ENCODE results near the gene FGF19. TPM values are rescaled to one million over a fixed set of nuclear protein-coding genes. Genes with fewer than 3 reads are reported as not detected.

FGF19 gene, protein sequence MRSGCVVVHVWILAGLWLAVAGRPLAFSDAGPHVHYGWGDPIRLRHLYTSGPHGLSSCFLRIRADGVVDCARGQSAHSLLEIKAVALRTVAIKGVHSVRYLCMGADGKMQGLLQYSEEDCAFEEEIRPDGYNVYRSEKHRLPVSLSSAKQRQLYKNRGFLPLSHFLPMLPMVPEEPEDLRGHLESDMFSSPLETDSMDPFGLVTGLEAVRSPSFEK
- under 1 TPM in 1 of 2 experiments, not detected in 1; 0.09 TPM for total RNA-seq

DNA sequence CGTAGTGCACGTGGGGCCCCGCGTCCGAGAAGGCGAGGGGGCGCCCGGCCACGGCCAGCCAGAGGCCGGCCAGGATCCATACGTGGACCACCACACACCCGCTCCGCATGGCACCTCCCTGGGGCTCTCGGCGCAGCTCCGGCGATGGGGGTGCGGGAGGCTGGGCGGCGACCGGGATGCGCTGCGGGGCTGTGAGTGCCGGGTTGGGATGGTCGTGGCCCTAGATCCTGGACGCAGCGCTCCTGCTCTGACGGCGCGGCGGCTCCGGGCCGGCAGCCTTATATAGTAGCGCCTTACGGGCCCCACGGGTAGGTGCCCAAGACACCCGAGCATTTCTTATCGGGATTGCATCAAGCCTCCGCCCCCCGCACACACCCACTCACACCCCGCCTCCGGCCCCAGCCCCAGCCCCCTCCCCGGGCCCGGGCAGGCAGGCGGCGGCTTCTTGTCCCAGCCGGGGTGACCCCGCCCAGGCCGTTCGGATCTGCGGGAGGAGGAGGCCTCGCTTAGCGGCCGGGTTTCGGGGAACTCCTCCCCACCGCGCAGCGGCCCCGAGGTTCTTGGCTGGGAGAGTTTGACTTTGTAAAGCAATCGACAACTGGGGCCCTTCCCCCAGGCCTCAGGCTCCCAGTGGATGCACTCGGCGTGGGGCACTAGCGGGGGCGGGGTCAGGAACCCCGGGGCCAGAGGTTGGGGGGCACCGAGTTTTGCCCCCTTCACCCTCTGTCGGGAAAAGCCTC is at the start of gene FGF19:
Gene FGF19 (minus strand): TSS at position 255 of the 740 bp plus-strand sequence. CDS start 146 bp downstream, at position 109.
- intact Hi-C loops (cut with DNase I, micrococcal nuclease), result loop anchor here (1.0 to 10.0 kb wide), 5 partner anchors 67 to 184 kb away; partner anchors contain the start of gene FGF3 (in 1 of the 2)
- ATAC-seq (no peak), DNase-seq (peak; percentile 30)
- ChIA-PET POLR2A (no interaction called here), CTCF (interaction anchor here (0.6 kb wide), 2 partner anchors 17 to 134 kb away, joined by 3 to 5 read pairs; no protein-coding TSS in a partner anchor)
- Mint-ChIP-seq H3K27ac (no peak within 1 kb of the TSS), H3K4me1 (peaks cover 4% of the 10 kb centered on the region), H3K9me3 (ENCODE audit: low read depth) (no peaks in the 10 kb centered on the region), H3K36me3 (ENCODE audit: low read depth) (no peaks in the 10 kb centered on the region), H3K27me3 (peaks cover 37% of the 10 kb centered on the region), H3K4me3 (no peak within 1 kb of the TSS)

DNA sequence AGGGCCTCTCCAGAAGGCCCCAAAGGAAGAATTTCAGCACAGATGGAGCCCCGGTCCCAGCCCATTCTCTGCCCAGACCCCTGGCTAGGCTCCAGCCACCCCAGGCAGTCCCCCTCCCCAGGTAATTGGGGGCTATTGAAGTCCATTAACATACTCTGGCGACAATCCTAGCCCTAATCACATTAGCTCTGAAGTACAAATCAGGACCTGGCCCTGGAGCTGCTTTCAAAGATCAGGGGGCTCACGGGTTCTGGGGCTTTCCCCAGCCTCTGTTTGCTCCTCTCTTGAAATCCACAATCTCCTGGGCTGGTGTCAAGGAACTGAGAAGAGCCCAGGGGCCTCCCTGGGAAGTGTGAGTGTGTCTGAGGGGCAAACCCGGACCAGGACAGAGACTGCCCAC is 49.1 kb upstream of the FGF19 start:
- Mint-ChIP-seq H3K27ac (no peak overlapping the region), H3K9me3 (ENCODE audit: low read depth) (no peaks in the 10 kb centered on the region), H3K4me1 (no peaks in the 10 kb centered on the region), H3K36me3 (ENCODE audit: low read depth) (no peaks in the 10 kb centered on the region), H3K27me3 (peaks cover 14% of the 10 kb centered on the region), H3K4me3 (no peak overlapping the region)
- intact Hi-C loops (cut with DNase I, micrococcal nuclease), result no loop called here
- DNase-seq (no peak), ATAC-seq (no peak)
- ChIA-PET POLR2A (no interaction called here), CTCF (interaction anchor here (0.6 kb wide), 1 partner anchor 81 kb away, joined by 3 read pairs; no protein-coding TSS in a partner anchor)

DNA sequence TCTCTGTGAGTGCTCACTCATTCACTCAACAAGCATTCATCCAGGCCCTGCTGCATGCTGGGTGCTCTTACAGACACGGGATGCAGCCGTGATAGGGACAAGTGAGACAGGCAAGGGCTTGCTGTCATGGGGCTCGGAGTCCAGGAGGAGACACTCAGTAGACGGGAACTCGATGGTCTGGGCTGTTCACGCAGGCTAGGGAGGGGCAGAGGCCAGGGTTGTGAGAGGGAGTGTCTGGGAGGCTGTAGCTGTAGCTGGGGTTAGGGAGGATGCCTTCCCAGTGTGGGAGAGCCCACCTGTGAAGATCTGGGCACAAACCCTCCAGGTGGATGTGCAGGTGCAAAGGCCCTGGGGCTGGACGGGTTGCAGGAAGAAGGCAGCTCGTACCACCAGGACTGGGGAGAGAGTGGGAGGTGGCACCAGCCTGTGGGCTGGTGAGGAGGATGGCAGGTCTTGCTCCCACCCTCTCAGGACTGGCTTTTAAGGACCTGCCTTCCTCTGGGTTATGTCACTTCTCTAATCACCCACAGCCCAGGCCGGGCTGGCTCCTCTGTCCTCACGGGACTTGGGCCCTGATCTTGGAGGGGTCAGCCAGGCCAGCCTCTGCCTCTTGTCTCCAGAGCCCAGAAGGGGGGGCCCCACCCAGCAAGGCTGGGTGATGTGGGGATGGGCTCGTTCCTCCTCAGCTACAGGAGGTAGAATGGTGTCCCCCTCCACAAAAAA is 47.2 kb upstream of the FGF19 start:
- no peak overlapping the region for H3K27ac Mint-ChIP-seq
- no peaks in the 10 kb centered on the region for H3K9me3 Mint-ChIP-seq (ENCODE audit: low read depth)
- intact Hi-C loops (cut with DNase I, micrococcal nuclease), result no loop called here
- peaks cover 14% of the 10 kb centered on the region for H3K27me3 Mint-ChIP-seq
- ATAC-seq (no peak), DNase-seq (no peak)
- no peak overlapping the region for H3K4me3 Mint-ChIP-seq
- POLR2A ChIA-PET, result no interaction called here
- no peaks in the 10 kb centered on the region for H3K36me3 Mint-ChIP-seq (ENCODE audit: low read depth)
- CTCF ChIA-PET, result no interaction called here
- H3K4me1 Mint-ChIP-seq, result no peaks in the 10 kb centered on the region

DNA sequence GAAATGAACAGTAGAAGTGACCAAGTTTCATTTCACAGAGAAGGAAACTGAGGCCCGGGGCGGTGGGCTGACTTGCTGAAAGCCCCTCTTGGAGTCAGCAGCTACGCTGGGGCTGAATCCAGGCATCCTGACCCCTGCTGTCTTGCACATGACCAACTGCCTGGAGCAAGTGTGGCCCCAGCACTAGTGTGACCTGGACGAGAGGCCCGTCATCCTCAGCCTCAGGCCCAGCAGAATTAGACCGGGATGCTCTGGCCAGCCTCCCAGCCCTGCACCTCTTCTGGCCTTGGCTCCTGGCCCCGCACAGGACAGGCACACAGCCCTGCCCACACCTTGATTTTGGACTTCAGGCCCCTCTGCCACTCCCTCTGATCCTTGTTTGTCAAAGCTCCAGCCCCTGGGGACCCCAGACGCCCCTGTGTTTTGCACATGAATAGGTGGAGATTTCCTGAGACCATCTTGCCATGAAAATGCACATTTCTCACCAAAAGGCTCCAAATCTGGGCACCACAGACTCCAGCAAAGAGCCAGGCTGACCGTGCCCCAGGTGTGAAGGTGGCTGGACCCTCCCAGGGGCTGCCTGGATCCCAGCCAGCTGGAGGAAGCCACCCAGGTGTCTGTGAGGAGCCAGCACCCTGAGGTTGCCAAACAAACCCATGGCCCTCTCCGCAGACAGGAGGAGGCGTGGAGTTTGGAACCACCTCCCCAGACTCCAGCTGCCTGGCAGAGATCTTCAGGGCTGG is 46.5 kb upstream of the FGF19 start:
- Mint-ChIP-seq H3K4me3 (no peak overlapping the region), H3K36me3 (ENCODE audit: low read depth) (no peaks in the 10 kb centered on the region), H3K27me3 (peaks cover 14% of the 10 kb centered on the region), H3K9me3 (ENCODE audit: low read depth) (no peaks in the 10 kb centered on the region), H3K27ac (no peak overlapping the region), H3K4me1 (no peaks in the 10 kb centered on the region)
- DNase-seq (no peak), ATAC-seq (no peak)
- intact Hi-C loops (cut with DNase I, micrococcal nuclease), result no loop called here
- ChIA-PET POLR2A (no interaction called here), CTCF (no interaction called here)

DNA sequence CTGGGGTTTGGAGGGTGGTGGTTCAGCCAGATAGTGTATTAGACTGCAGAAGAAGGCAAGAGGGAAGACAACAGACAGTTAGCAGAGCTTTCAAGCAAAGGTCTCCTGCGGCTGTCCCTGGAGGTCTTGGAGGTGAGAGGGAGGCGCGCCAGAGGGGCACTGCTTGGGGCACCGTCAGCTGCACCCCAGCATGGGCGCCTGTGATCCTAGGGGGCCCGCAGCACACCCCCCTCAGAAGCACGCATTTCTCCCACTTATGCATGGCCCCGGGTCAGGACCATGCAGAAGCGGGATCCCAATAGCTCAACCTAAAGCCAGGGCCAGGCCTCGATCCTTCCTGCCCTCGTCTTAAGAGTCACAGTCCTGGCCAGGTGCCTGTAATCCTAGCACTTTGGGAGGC is 44.8 kb upstream of the FGF19 start:
- Mint-ChIP-seq H3K27me3 (peaks cover 18% of the 10 kb centered on the region), H3K36me3 (ENCODE audit: low read depth) (no peaks in the 10 kb centered on the region), H3K27ac (no peak overlapping the region), H3K4me3 (no peak overlapping the region), H3K9me3 (ENCODE audit: low read depth) (no peaks in the 10 kb centered on the region), H3K4me1 (no peaks in the 10 kb centered on the region)
- intact Hi-C loops (cut with DNase I, micrococcal nuclease), result no loop called here
- POLR2A ChIA-PET, result no interaction called here
- CTCF ChIA-PET, result no interaction called here
- ATAC-seq (no peak), DNase-seq (no peak)

DNA sequence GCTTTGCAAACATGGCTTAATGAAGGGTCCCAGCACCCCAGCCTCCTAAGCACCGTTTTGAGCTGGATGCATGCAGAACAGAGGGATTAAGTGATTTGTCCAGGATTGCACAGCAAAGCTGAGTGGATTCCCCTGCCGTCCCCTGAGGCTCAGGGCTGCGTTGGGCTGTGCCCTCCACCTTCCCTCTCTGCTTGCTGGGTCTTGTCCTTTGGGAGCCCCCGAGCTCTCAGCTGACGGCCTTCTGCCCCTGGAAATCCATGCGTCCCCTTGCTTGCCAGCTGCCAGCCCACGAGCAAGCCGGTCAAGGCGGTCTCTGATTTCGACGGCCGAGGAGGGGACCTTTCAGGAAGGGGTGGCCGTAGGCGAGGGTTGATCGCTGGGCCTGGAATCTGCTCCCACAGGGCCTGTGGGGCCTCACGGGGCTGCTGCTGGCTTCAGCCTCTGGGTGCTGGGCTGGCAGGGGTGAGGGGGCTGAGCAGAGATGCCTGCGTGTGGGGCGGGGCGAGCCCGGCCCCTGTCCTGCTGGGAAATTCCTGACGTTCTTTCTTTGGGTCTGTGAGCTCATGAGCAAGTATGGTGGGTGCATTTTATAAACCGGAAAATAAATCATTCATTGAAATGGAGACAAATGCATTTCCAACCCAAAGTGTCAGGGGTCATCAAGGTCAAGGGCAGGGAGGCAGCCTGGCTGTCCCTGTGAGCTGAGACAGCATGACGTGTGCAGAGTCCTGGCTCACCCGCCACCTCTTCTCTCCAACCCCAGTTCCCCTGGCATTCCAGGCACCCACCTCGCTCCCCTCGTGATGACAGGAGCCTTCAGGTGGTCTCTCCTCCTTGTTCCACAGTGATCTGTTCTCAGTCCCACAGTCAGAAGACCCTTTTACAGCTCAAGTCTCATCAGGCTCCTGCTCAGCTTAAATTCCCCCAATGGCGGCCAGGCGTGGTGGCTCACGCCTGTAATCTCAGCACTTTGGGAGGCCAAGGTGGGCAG is 43.2 kb upstream of the FGF19 start:
- no peaks in the 10 kb centered on the region for H3K9me3 Mint-ChIP-seq (ENCODE audit: low read depth)
- ChIA-PET CTCF (no interaction called here), POLR2A (no interaction called here)
- DNase-seq (no peak), ATAC-seq (no peak)
- peaks cover 18% of the 10 kb centered on the region for H3K27me3 Mint-ChIP-seq
- H3K27ac Mint-ChIP-seq, result no peak overlapping the region
- no peaks in the 10 kb centered on the region for H3K4me1 Mint-ChIP-seq
- H3K36me3 Mint-ChIP-seq (ENCODE audit: low read depth), result no peaks in the 10 kb centered on the region
- intact Hi-C loops (cut with DNase I, micrococcal nuclease), result no loop called here
- H3K4me3 Mint-ChIP-seq, result no peak overlapping the region

DNA sequence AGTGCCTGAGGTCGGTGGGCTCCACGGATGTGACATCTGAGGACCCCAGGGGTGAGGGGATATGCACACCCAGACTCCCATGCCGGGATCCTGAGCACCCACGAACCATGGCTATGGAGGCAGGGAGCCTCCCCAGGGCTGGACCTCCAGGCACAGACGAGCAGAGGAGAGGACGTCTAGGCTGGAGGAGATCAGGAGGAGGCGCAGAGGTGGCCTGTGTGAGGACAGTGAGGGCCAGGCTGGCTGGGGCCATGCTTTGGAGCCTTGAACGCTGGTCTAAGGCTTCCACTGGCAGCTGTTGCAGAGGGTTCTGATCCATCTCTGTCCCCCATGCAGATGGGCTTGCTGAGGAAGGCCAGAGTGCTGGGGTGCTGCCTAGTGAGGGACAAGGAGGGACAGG is 42.3 kb upstream of the FGF19 start:
- Mint-ChIP-seq H3K9me3 (ENCODE audit: low read depth) (no peaks in the 10 kb centered on the region), H3K27ac (no peak overlapping the region), H3K4me1 (no peaks in the 10 kb centered on the region), H3K27me3 (peaks cover 18% of the 10 kb centered on the region), H3K4me3 (no peak overlapping the region), H3K36me3 (ENCODE audit: low read depth) (no peaks in the 10 kb centered on the region)
- no peak for ATAC-seq
- CTCF ChIA-PET, result no interaction called here
- POLR2A ChIA-PET, result no interaction called here
- intact Hi-C loops (cut with DNase I, micrococcal nuclease), result no loop called here
- no peak for DNase-seq

DNA sequence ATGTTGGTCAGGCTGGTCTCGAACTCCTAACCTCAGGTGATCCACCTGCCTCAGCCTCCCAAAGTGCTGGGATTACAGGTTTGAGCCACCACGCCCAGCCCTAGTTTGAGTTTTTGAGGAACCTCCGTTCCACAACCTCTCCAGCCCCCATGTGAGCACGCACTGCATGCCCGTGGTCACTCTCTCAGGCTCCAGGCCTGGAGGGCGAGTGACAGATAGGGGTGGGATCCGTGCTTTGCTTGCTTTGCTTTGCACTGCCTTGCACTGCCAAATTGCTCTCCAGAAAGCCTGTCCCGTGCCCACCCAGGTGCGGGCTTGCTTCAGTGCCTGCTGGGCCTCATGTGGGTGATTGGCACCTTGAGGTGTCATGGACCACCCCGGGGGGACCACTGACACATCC is 41.4 kb upstream of the FGF19 start:
- DNase-seq (no peak), ATAC-seq (no peak)
- no peaks in the 10 kb centered on the region for H3K36me3 Mint-ChIP-seq (ENCODE audit: low read depth)
- H3K27ac Mint-ChIP-seq, result no peak overlapping the region
- no peaks in the 10 kb centered on the region for H3K4me1 Mint-ChIP-seq
- H3K4me3 Mint-ChIP-seq, result no peak overlapping the region
- peaks cover 18% of the 10 kb centered on the region for H3K27me3 Mint-ChIP-seq
- intact Hi-C loops (cut with DNase I, micrococcal nuclease), result no loop called here
- ChIA-PET POLR2A (no interaction called here), CTCF (no interaction called here)
- H3K9me3 Mint-ChIP-seq (ENCODE audit: low read depth), result no peaks in the 10 kb centered on the region

DNA sequence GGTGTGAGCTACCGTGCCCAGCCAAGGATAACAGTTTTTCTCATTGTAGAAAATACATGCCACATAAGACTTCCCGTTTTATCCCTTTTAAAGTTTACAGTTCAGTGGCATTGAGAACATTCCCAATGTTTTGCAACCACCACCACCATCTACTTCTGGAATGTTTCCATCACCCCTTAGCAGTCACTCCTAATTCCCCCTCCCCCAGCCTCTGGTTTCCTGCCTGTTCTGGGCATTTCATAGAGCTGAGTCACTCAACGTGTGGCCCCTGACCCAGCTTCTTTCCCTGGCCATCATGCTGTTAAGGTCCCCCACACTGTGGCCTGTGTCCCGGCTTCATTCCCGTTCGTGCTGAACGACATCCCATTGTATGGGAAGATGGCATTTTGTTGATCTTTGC is 40.6 kb upstream of the FGF19 start:
- H3K36me3 Mint-ChIP-seq (ENCODE audit: low read depth), result no peaks in the 10 kb centered on the region
- H3K27me3 Mint-ChIP-seq, result peaks cover 18% of the 10 kb centered on the region
- no peaks in the 10 kb centered on the region for H3K9me3 Mint-ChIP-seq (ENCODE audit: low read depth)
- ATAC-seq (no peak), DNase-seq (no peak)
- H3K4me3 Mint-ChIP-seq, result no peak overlapping the region
- H3K4me1 Mint-ChIP-seq, result no peaks in the 10 kb centered on the region
- POLR2A ChIA-PET, result no interaction called here
- CTCF ChIA-PET, result no interaction called here
- no peak overlapping the region for H3K27ac Mint-ChIP-seq
- intact Hi-C loops (cut with DNase I, micrococcal nuclease), result no loop called here

DNA sequence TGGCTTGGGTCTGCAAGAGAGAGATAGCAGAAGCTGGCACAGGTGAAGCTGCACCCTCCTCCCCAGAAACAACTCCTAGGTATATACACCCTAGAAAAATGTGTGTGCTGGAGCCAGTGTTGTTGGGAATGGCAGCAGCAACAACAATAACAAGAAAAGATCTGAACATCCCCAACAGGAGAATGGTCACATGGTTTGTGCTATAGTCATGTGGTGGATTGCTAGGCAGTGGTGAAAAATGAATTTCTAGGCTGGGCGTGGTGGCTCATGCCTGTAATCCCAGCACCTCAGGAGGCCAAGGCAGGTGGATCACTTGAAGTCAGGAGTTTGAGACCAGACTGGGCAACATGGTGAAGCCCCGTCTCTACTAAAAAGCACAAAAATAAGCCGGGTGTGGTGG is 31.0 kb upstream of the FGF19 start:
- Mint-ChIP-seq H3K36me3 (ENCODE audit: low read depth) (peaks cover 4% of the 10 kb centered on the region), H3K9me3 (ENCODE audit: low read depth) (peaks cover 9% of the 10 kb centered on the region), H3K4me3 (no peak overlapping the region), H3K27ac (no peak overlapping the region), H3K27me3 (peaks cover 15% of the 10 kb centered on the region), H3K4me1 (no peaks in the 10 kb centered on the region)
- CTCF ChIA-PET, result interaction anchor here (0.6 kb wide), 1 partner anchor 1741 kb away, joined by 3 read pairs; no protein-coding TSS in a partner anchor
- DNase-seq, result no peak
- POLR2A ChIA-PET, result no interaction called here
- ATAC-seq, result no peak
- intact Hi-C loops (cut with DNase I, micrococcal nuclease), result no loop called here

DNA sequence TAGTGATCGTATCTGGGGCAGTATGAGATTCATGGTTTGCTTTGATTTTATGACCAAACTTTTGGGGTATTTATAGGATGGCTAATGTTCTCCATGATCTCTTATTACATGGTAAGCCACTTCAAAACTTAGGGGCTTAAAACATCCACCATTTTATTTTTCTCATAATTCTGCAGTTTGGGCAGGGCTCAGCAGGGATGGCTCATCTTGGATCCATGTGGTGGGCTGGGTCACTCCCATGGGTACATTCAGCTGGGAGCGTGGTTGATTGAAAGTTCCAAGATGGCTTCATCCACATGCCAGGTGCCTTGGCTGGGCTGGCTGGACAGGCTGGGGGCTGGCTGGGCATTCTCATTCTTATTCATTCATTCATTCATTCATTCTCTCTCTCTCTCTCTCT is 30.5 kb upstream of the FGF19 start:
- no peak for ATAC-seq
- intact Hi-C loops (cut with DNase I, micrococcal nuclease), result no loop called here

More for the DNA sequence above, 30.5 kb upstream of the FGF19 start:
- Mint-ChIP-seq H3K36me3 (ENCODE audit: low read depth) (peaks cover 4% of the 10 kb centered on the region), H3K4me1 (no peaks in the 10 kb centered on the region), H3K27ac (no peak overlapping the region), H3K27me3 (peaks cover 17% of the 10 kb centered on the region), H3K4me3 (no peak overlapping the region), H3K9me3 (ENCODE audit: low read depth) (peaks cover 9% of the 10 kb centered on the region)
- CTCF ChIA-PET, result no interaction called here
- no peak for DNase-seq
- POLR2A ChIA-PET, result no interaction called here

Data from activated CD4-positive, alpha-beta T cell treated with anti-CD3 and anti-CD28 coated beads for 36 hours (primary cell).